CD4-positive, alpha-beta T cell treated with Interleukin-15 for 4 hours (primary cell): ENCODE data around the gene THSD7A.

Experiments used
- DNase-seq: peaks from one replicate; pipeline ENCODE4 v3.0.0-alpha.2; 2020; ENCODE audit warnings: low spot score

Gene THSD7A

GRCh38 chr7:11513460-11513859 lies 318.5 kb downstream of the THSD7A start:
- no peak for DNase-seq

GRCh38 chr7:11507929-11508328 lies 324.1 kb downstream of the THSD7A start:
- DNase-seq: no peak

GRCh38 chr7:11506417-11506816 lies 325.6 kb downstream of the THSD7A start:
- no peak for DNase-seq

- no peak for DNase-seq
Observed at GRCh38 chr7:11505471-11505985, 326.5 kb downstream of the THSD7A start.

- DNase-seq: no peak
Observed at GRCh38 chr7:11492307-11492706, 339.7 kb downstream of the THSD7A start.

GRCh38 chr7:11491811-11492210 lies 340.2 kb downstream of the THSD7A start:
- no peak for DNase-seq

- no peak for DNase-seq
Observed at GRCh38 chr7:11489280-11489679, 342.7 kb downstream of the THSD7A start.

GRCh38 chr7:11486271-11486670 lies 345.7 kb downstream of the THSD7A start:
- no peak for DNase-seq

GRCh38 chr7:11485636-11486035 lies 346.4 kb downstream of the THSD7A start:
- no peak for DNase-seq

GRCh38 chr7:11480143-11480542 lies 351.9 kb downstream of the THSD7A start:
- DNase-seq: no peak

GRCh38 chr7:11478882-11479281 lies 353.1 kb downstream of the THSD7A start:
- DNase-seq: no peak

- DNase-seq: no peak
Observed at GRCh38 chr7:11478426-11478825, 353.6 kb downstream of the THSD7A start.

GRCh38 chr7:11474902-11475585 lies 357.0 kb downstream of the THSD7A start:
- no peak for DNase-seq

GRCh38 chr7:11473807-11474424 lies 358.1 kb downstream of the THSD7A start:
- no peak for DNase-seq

GRCh38 chr7:11473220-11473619 lies 358.8 kb downstream of the THSD7A start:
- no peak for DNase-seq

- DNase-seq: no peak
Observed at GRCh38 chr7:11472646-11473045, 359.4 kb downstream of the THSD7A start.

- no peak for DNase-seq
Observed at GRCh38 chr7:11471255-11471654, 360.7 kb downstream of the THSD7A start.

- DNase-seq: no peak
Observed at GRCh38 chr7:11469028-11469745, 362.8 kb downstream of the THSD7A start.

GRCh38 chr7:11466517-11467105 lies 365.4 kb downstream of the THSD7A start:
- no peak for DNase-seq

- DNase-seq: no peak
Observed at GRCh38 chr7:11464624-11465023, 367.4 kb downstream of the THSD7A start.

- no peak for DNase-seq
Observed at GRCh38 chr7:11461946-11462345, 370.1 kb downstream of the THSD7A start.

- no peak for DNase-seq
Observed at GRCh38 chr7:11458736-11459483, 373.1 kb downstream of the THSD7A start.
